Stomach (tissue), 4 donors: ENCODE results near the gene SPTAN1.

ENCODE experiments used
- CTCF ChIP-seq, 7 experiments: fragments of 450-650 bp in 4 of 7; fragments of 200-600 bp in 3 of 7; sonication (generic) in 3 of 7; IDR thresholded peaks; one replicate each; pipeline ENCODE4 v1.5.1; 2016 to 2019; ENCODE audit warnings: antibody characterized with exemption in 7 of 7, control low read depth in 2 of 7, mild to moderate bottlenecking in 1 of 7
- EP300 ChIP-seq: sonication (generic); formaldehyde crosslinking; IDR thresholded peaks from one replicate; pipeline ENCODE4 v1.6.1; 2017; ENCODE audit warnings: antibody characterized with exemption
- POLR2A ChIP-seq, 4 donors: fragments of 450-650 bp; IDR thresholded peaks; one replicate each; pipeline ENCODE4 v1.6.1; 2016; ENCODE audit warnings: antibody characterized with exemption in 4 of 4, control low read depth in 2 of 4, mild to moderate bottlenecking in 1 of 4, moderate library complexity in 1 of 4
- POLR2AphosphoS5 ChIP-seq, 3 donors: sonication (generic); formaldehyde crosslinking; IDR thresholded peaks; one replicate each; pipeline ENCODE4 v1.6.1; 2016; ENCODE audit warnings: antibody characterized with exemption in 3 of 3

DNA sequence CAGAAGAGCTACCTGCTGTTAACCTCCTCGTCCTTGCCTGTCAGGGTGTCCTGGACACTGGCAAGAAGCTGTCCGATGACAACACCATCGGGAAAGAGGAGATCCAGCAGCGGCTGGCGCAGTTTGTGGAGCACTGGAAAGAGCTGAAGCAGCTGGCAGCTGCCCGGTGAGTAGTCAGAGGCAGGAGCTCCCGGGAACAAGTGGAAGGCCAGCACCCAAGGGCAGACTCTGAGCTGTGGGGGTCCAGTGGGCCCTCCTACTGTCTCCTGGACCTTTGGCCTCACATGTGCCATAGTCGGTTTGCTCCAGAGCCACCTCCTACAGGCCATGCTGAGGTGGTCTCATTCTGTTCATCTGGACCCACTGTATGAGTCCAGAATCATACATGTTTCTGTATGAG is 65.6 kb downstream of the SPTAN1 start:
- TF ChIP-seq POLR2A (IDR thresholded peaks at IDR 0.05) (no peak), CTCF (IDR thresholded peaks at IDR 0.05) (no peak), POLR2AphosphoS5 (IDR thresholded peaks at IDR 0.05) (no peak), EP300 (no peak)
